ENCODE measurements around the gene ANKRD13C. TPM values are rescaled to one million over a fixed set of nuclear protein-coding genes. Genes with fewer than 3 reads are reported as not detected.
"Not testable (repeated sequence)": the region's sequence is repeated elsewhere in the genome, so short reads cannot be mapped to it uniquely, and the experiment has no call there.

The ANKRD13C gene
- total RNA-seq, 1 experiment from 2014 or later: 28.0 TPM

DNA sequence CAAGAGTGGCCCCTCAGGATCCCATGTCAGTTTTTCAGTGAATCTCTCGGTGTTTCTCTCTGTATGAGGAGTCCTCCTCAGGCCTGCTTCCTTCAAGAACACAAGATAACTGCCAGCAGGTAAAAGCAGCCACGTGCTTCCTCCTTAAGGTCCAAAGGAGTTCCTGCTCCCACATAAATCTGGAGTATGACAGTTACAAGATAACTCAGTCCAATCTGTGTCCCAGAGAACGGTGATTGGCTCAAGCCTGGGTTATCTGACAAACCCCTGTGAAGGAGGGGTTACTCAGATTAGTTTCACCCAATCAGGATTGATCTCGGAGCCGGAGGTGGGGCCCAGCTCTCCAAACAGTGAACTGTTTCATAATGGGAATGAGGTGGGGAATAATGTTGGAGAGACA lies 5.8 kb upstream of the ANKRD13C start:
- DNase-seq (ENCODE audit: low spot score): peak; percentile 23

DNA sequence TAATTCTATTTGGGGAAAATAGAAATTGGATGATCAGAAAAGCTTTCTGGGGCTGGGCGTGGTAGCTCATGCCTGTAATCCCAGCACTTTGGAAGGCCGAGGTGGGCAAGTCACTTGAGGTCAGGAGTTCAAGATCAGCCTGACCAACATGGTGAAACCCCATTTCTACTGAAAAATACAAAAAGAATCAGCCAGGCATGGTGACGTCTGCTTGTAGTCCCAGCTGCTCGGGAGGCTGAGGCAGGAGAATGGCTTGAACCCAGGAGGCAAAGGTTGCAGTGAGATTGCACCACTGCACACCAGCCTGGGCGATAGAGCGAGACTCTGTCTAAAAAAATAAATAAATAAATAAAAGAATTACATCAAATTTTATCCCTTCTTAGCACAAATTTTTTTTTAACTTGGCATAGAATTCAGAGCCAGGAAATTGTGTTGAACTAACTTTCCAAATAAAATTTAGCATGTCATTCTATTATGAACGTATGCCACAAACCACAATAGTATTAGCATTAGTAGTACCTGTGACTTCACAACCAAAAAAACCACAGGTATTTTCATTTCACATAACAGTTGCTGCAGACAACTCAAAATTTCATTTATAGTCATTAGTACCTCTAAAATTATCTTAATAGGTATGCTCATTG lies 4.5 kb upstream of the ANKRD13C start:
- no peak for DNase-seq (ENCODE audit: low spot score)

DNA sequence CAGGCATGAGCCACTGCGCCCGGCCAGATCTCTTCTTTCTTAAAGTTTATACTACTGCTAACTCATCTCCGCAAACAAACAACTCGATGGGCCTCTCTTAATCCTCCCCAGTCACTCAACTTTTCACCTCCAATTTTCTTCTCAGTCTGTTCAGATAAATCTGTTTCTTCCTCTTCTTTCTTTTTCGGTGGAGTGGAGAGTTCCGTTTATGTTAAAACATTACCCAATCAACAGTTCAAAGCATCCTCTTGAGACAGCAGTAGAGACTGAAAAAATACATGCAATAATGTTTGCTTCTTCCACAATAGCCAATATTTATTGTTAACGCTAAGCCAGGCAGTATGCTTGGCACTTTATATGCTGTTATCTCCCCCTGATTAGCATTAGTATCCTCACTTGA lies 1.4 kb upstream of the ANKRD13C start:
- no peak for DNase-seq (ENCODE audit: low spot score)

DNA sequence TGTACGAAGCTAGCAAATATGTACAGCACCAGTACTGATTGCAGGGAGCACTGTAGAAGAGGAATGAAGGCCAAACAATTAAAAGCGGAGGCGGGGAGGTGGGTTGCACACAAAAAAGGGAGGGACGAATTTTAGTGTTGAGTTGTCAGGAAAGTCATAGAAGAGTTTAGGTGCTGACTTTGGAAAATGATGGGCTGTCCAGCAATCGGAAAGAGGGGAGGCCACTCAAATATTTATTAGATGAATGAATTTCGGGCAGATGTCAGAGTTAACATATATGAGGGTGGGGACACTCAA lies 537 bp upstream of the ANKRD13C start:
- no peak for DNase-seq (ENCODE audit: low spot score)

DNA sequence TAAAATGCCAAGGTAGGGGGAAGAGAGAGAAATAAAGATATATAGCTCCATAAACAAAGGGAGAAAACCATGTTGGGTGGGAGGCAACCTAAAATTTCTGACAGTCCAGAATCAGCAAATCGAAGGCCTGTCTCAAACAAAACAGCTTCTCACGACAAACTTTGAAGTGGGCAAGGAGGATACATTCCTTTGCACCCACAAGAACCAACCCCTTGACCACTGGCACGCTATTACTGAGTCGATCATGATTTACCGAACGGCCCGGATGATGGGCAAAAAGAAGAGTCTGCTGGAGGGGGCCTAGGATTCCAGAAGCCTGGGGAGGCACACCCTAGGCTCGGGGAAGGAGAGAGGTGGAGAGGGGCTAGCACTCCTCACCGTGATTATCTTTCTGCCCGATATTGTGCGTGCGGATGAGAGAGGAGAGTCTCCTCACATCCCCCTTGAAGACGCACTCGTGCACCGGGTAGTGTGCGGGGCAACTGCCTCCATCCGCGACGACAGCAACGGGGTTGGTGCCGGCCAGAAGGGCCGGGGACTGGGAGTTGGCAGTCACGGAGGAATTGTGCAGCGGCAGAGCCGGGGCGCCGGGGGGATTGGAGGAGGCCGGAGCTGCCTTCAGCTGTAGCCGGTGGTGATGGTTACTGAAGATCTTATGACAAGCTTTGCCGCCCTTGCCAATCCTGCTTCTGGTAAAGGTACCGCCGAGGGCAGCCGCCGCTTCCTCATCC lies 756 bp downstream of the ANKRD13C start:
- peak; percentile 62 for DNase-seq (ENCODE audit: low spot score)

DNA sequence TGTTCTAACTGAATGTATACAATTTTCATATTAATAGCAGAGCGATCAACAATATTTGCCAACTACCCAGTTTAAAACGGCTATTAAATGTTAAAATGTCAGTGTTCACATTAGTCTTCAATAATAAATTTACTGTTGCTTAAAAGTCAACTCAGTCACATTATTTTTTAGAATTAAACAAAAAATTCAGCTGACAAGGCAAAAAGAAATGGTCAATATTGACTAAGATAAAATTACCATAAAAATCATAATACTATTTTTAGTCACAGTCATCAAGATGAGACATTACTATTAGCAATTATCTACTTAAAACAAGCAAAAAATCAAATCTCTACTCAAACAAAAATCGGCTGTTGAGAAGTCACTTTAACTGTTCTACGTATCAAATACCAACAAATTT lies 1.5 kb downstream of the ANKRD13C start:
- no peak for DNase-seq (ENCODE audit: low spot score)

GRCh38 chr1:70349799-70350198 lies 4.7 kb downstream of the ANKRD13C start:
- not testable (repeated sequence) for DNase-seq (ENCODE audit: low spot score)

DNA sequence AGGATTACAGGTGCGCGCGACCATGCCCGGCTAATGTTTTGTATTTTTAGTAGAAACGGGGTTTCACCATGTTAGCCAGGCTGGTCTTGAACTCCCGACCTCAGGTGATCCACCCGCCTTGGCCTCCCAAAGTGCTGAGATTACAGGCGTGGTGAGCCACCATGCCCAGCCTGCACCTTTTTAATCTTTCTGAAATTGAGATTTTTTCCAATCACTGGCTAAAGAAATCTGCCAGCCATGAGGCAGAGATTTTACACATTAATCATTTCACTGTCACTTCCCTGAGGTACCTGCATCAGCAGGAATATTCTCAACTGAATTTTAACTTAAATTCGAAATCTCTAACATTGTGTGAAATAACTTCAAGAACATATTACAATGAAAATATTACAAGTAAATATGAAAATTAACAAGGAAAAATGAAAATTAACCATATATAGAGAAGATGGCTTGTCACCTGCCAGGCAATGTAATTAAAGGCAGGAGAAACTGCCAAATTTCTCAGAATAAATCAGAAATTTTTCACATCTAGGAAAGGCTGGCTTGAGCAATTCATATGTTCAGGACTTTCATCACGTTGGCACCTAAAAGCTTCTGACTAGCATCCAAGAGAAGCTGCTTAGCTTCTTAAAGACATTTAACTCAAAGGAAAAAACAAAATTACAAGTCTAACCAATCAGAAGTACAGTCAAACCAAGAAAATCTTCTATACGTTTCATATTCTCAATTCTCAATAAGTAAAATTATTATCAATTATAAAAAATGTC lies 5.9 kb downstream of the ANKRD13C start:
- no peak for DNase-seq (ENCODE audit: low spot score)

- DNase-seq (ENCODE audit: low spot score): not testable (repeated sequence)
Observed at GRCh38 chr1:70339644-70340043, 14.9 kb downstream of the ANKRD13C start.

DNA sequence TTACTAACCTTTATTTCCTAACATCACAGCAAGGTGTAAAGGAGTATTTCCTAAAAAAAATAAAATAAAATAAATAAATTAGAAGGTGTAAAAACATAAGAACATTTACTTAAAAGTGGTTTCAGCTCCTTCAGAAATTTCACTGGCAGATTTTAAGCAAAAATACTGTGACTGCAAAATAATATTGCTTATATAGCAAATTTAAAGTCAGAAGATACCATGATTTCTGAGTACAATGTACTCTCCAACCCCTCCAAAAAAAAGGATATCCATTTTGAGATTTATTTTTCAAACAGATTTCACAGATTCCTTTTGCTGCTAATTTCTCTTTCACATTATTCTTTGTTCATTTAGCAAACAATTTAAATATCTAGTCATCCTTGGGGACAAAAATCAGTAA lies 18.5 kb downstream of the ANKRD13C start:
- no peak for DNase-seq (ENCODE audit: low spot score)

DNA sequence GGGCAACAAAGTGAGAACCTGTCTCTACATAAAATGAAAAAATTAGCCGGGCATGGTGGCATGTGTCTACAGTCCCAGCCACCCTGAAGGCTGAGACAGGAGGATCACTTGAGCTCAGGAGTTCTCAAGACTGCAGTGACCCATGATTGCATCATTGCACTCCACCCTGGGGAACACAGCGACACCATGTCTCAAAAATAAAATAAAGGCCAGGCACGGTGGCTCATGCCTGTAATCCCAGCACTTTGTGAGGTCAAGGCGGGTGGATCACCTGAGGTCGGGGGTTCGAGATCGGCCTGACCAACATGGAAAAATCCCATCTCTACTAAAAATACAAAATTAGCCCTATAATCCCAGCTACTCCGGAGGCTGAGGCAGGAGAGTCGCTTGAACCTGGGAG lies 20.1 kb downstream of the ANKRD13C start:
- no peak for DNase-seq (ENCODE audit: low spot score)

DNA sequence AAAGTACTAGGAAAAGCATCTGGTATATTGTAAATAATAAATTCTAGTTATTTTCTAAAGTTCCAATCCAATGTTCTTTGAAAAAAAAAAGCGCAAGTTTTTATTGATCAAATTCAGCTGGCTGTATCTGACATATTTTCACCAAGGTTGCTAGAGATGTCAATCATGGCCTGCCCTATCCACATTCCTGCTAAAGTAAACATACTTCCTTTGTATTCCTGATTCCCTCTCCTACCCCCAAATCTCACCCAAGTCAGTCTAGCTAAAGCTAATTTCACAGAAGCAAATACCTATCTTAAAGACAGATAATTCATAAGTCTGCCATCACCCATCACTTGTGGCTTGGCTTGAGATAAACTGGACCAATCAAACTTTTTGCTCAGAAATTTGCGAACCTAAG lies 21.3 kb downstream of the ANKRD13C start:
- no peak for DNase-seq (ENCODE audit: low spot score)

- no peak for DNase-seq (ENCODE audit: low spot score)
Observed at GRCh38 chr1:70331962-70332361, 22.6 kb downstream of the ANKRD13C start.

DNA sequence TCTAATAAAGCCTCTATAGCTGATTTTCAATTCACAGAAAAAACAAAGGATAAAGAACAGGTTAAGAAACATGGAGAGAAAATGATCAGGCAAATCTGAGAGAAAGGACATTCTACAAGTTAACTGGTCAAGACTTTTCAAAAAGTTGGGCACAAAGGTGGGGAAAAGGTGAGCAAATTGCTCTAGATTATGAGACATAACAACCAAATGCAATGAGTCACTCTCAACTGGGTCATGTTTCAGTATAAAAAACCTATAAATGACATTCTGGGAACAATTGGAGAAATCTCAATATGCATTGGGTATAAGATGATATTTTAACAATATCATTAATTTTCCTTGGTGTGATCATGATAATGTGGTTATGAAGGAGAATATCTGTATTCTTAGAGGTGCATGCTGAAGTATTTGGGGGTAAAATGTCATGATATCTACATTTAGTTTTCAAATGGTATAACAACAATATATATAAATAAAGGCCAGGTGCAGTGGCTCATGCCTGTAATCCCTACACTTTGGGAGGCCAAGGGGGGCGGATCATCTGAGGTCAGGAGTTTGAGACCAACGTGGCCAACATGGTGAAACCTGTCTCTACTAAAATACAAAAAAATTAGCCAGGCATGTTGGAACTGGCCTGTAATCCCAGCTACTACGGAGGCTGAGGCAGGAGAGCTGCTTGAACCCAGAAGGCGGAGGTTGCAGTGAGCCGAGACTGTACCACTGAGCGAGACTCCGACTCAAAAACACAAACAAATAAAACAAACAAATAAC lies 27.0 kb downstream of the ANKRD13C start:
- no peak for DNase-seq (ENCODE audit: low spot score)

- DNase-seq (ENCODE audit: low spot score): peak; percentile 27
Observed at GRCh38 chr1:70324683-70325082, 29.8 kb downstream of the ANKRD13C start.

DNA sequence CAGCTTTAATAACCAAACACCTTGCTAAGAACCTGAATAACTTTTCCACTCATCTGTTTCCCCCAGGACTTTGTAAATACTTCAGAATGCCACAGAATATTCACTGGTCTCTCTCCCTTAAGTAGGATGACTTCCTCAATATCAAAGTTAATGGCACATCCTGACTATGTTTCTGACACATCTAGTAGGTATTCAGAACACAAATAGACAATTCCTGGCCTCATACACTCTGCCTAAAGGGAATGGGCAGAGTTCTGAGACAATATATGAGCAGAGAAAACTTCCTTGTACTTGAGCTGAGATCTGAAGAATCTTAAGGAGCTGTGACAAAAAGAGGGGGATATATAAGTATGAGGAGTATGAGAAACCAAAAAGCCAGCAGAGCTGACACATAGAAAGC lies 34.8 kb downstream of the ANKRD13C start:
- no peak for DNase-seq (ENCODE audit: low spot score)

GRCh38 chr1:70318191-70318590 lies 36.3 kb downstream of the ANKRD13C start:
- peak; percentile 7 for DNase-seq (ENCODE audit: low spot score)

DNA sequence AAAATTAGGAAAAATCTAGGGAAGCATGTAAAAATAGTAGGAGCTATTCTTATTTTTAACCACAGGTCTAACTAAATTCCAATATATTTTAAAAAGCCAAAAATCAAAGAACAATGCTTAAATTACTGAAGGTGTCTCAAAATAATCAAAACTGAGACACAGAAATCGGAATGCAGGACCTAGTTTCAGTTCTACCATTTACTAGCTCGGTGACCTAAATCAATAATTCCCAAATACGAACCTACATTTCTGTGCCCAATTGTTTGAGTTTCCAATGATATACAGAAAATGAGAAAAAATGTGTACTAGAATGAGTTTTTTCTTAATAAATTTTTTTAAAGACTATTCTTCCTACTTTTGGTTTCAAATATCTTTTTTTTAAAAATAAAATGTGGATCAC lies 37.4 kb downstream of the ANKRD13C start:
- no peak for DNase-seq (ENCODE audit: low spot score)

GRCh38 chr1:70315782-70316181 lies 38.7 kb downstream of the ANKRD13C start:
- DNase-seq (ENCODE audit: low spot score): no peak

DNA sequence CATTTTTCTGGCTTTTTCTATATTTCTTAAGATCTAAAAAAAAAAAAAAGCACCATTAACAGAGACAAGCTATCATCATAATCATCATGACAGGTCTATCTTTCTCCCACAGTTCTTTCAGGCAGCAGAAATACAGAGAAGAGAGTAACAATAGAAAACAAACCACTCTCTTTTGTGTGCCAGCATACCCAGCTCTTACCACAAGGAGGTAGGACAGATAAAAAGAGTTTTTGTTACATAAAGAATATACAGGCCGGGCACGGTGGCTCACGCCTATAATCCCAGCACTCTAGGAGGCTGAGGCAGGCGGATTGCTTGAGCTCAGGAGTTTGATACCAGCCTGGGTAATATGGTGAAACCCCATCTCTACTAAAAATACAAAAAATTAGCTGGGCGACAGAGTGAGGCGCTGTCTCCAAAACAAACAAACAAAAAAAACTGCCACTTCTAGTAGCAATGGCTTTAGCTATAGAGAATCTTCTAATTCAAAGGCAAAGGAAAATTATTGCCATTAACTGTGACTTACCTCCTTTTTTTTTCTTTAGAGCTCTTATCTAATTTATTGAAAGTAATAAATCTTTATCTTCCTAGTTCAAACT lies 39.7 kb downstream of the ANKRD13C start:
- DNase-seq (ENCODE audit: low spot score): no peak

DNA sequence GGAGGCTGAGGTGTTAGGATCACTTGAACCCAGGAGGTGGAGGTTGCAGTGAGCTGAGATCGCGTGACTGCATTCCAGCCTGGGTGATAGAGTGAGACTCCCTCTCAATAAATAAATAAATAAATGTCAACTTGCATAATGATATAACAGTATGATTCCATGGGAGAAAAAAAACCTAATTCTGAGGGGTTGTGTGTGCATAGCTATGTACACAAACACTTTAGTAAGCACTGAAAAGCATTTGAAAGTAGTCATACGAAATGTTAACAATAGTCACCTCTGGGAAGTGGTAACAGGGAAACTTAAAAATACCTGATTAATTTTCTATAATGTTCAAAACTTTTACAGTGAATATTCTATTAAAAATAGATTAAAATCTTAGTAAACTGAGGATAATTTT lies 43.2 kb downstream of the ANKRD13C start:
- no peak for DNase-seq (ENCODE audit: low spot score)

GRCh38 chr1:70299472-70299871 lies 55.0 kb downstream of the ANKRD13C start:
- DNase-seq (ENCODE audit: low spot score): no peak

Measured in HT-29 (cell line).